Globus pallidus (tissue), 1 donor: Measurements from ENCODE around the gene RARB.

Experiments used
- DNase-seq: peaks from one replicate; pipeline ENCODE4 v3.0.0-alpha.2; 2015; ENCODE audit warnings: low spot score

The RARB gene

GRCh38 chr3:25472731-25473130 is 44.7 kb downstream of the RARB start:
- DNase-seq = no peak

- DNase-seq = peak; percentile 57
Observed at GRCh38 chr3:25473246-25473645, 45.2 kb downstream of the RARB start.

DNA sequence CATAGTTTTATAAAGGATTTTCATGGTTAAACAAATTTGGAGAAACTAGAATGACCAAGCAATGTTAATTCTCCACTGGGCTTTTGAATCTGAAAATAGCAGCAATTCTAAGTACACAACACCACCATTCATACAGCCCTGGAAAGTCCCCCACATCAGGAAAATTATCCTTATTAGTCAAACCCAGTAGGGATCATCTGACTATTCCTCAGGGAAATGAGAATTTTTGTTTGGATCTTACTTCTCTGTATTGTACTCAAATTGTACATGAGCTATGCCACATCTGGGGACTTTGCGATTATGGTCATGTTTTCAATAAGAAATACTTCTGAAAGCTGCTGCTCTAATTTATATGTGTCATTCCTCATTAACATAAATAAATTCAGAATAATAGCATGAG is 46.0 kb downstream of the RARB start:
- DNase-seq = peak; percentile 17

DNA sequence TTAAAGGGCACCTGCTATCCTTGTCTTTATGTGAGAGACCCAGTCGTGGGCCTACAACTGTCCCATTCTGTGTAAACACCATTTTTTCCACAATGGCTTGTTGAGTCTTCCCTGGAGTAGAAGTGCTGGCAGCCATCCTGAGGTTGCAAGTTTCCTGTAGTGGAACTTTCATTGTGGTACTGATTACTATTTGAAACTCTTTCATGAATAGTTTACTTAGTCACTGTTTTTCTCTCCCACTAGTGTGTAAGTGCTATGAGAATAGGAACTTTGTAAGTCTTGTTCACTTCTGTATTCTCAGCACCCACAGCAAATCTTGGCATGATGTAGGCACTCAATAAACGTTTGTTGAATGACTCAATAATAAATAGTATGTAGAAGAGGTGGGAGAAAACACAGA is 48.6 kb downstream of the RARB start:
- DNase-seq = no peak

- no peak for DNase-seq
Observed at GRCh38 chr3:25478211-25478757, 50.2 kb downstream of the RARB start.

GRCh38 chr3:25478964-25479726 is 51.1 kb downstream of the RARB start:
- DNase-seq = no peak

DNA sequence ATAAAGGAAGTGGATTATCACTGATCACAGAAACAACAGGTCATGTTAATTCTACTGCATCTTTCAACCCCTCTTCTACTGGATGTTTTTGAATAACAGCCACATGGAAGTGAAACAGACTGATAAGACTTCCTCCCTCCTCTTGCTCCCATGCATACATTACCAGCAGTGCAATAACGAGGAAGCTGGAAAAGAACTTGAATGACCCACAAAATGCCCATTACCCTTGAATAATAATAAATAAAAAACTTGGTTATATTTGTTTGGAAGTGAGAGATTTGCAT is 51.6 kb downstream of the RARB start:
- DNase-seq = no peak

DNA sequence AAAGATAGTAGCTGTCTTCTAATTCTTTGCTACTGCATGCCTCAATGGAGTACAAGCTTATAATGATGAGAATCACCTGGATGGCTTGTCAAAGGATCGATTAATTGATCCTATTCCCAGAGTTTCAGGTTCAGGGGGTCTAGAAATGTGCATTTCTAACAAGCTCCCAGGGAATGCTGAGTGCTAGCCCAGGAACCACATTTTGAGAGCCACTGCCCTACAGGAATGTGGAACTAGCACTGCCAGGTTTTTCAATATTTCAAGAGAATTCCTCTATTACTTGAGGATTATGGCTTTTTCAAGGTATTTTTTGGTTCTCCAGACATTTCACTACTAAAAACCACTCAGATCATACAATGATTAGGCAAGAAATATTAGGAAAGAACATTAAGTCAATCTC is 52.7 kb downstream of the RARB start:
- DNase-seq = no peak

DNA sequence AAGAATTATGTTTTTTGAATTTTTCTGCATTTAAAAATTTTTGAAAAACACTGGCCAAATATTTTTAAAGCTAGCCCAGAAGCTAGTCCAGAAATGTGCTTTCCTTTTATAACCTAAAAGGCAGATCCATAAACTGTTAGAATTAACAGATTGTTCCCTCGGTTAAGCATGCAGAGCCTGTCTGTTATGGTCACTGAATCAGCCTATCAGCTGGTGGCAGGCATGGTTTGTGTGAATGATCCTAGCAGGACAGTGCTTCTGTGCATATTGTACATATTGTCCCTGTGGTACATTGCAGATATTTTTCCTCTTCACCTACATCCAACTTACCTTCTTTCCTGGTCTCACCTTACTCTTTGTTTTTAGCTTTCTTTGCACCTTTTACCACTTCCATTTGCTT is 53.3 kb downstream of the RARB start:
- no peak for DNase-seq

GRCh38 chr3:25483456-25483855 is 55.4 kb downstream of the RARB start:
- DNase-seq = no peak

- no peak for DNase-seq
Observed at GRCh38 chr3:25485673-25486072, 57.6 kb downstream of the RARB start.

GRCh38 chr3:25486932-25487331 is 58.9 kb downstream of the RARB start:
- DNase-seq = no peak

DNA sequence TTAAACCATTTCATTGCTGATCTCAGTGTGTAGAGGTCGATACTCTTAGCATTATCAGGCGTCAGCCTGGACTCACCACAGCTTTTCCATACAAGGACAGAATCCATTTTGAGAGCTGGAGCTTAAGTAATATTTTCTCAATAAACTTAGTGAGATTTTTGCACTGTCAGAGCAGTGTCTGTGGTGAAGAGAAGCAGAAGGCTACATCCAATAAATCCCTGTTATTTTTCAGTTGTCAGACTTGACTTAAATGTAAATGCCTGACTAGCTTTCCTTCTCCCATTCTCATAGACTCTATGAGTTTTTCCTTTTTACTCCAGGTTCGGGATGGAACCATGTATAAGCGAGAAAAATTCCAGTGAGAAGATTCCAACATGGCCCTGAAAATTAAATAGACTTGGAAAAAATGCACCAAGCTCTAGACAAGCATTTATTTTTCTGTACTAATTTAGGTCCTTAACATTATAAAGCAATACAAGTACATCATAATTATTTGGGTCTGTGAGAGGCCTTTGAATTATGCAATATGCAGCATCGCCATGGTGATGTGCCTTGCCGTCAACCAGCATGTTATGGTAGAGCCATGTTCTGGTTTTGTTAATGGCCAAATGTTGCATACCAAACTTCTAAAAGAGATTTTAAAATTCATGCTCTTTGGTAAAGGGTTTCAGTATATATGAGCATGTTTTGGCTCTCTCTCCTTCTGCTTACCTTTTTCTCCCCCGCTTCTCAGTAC is 62.0 kb downstream of the RARB start:
- DNase-seq = no peak

GRCh38 chr3:25493246-25493645 is 65.2 kb downstream of the RARB start:
- no peak for DNase-seq

DNA sequence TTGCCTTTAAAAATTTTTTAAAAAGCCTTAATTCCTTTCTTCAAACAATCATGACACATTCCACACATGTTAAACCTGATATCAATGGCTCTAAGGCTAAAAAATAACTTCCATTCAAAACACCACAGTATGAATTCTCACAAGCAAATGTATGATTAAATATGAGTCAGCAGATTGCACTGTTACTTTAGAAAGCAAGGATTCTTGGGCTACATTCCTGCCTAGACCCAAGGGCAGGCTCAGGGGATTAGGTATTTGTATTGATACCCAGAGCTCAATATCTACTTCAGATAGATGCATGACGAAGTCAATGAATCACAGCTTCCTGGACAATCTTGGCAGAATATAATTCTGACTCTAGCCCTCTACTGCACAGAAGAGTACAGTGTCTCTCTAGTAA is 65.7 kb downstream of the RARB start:
- DNase-seq = no peak

DNA sequence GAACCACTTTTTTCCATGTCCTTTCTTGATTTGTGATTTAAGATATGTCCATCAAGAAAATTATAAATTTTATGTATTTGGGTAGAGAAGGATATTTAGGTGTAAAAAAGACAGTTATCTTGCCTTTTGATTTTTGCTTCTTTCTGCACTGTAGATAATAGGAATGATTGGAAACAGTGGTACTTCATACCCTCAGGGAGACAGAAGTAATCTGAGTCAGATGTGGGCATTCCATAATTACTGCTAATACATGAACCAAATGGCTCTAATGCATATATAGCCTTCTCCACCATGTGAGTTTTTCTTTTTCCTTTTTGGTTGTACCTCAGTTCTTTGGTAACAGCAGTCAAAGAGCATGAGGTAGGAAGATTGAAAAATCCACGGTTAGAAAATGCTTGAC is 67.2 kb downstream of the RARB start:
- DNase-seq = no peak

DNA sequence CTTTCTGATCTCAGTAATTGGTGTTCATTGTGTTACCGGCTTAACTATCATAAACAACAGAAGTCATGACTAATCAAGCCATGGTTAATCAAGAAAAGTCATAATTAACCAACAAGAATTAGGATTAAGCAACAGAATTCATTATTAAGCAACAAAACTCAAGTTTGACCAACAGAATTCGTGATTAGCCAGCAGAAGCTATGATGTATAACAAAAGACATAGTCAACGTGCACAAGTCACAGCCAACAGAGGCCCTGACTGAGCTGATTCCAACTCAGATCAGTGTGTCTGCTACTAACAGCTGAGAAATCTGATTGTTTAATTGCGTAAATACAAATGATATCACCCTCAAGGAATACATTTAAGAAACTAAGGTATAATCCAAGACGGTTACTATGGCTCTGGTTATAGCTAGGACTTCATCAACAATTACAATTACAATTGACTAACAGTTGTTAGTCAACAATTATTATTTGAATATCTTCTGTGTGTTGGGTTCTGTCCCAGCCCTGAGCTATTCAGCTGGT is 67.7 kb downstream of the RARB start:
- DNase-seq = no peak

DNA sequence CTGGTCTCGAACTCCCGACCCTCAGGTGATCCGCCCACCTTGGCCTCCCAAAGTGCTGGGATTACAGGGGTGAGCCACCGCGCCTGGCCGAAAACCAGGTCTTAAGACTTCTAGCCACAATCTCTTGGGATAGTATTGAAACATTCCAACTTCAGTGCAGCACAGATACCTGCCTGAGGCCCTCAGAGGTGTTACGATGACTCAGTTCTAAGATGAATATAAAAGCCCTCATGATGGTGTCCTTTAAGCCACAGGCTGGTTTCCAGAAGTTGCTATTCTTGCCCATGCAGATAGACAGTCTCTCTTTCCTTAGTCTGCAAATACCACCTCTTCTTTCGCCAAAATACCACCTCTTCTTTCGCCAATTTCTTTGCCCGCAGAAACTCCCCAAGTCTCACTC is 69.0 kb downstream of the RARB start:
- no peak for DNase-seq

- no peak for DNase-seq
Observed at GRCh38 chr3:25500706-25501210, 72.7 kb downstream of the RARB start.

- no peak for DNase-seq
Observed at GRCh38 chr3:25502233-25502632, 74.2 kb downstream of the RARB start.

GRCh38 chr3:25503898-25504301 is 75.8 kb downstream of the RARB start:
- no peak for DNase-seq

- no peak for DNase-seq
Observed at GRCh38 chr3:25505581-25505980, 77.5 kb downstream of the RARB start.

DNA sequence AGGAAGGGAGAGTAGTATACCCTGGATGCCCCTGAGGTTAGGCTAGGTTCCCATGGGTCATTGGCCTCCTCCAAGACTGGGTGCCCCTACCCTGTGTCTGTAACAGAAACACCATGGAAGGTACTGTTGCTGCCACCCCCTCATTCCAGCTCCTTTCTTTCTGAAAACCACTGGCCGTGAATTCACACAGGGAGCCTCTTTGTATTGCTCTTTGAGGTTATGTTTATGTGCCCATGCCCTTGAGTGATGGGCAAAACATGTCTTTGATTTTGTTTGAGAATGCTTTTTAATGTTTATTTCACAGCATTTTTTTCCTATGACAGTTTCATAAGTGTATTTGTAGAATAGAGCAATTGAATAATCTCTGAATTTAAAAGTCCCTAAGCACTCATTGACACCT is 79.7 kb downstream of the RARB start:
- DNase-seq = no peak
